ENCODE results near the gene TMEM141.

DNA sequence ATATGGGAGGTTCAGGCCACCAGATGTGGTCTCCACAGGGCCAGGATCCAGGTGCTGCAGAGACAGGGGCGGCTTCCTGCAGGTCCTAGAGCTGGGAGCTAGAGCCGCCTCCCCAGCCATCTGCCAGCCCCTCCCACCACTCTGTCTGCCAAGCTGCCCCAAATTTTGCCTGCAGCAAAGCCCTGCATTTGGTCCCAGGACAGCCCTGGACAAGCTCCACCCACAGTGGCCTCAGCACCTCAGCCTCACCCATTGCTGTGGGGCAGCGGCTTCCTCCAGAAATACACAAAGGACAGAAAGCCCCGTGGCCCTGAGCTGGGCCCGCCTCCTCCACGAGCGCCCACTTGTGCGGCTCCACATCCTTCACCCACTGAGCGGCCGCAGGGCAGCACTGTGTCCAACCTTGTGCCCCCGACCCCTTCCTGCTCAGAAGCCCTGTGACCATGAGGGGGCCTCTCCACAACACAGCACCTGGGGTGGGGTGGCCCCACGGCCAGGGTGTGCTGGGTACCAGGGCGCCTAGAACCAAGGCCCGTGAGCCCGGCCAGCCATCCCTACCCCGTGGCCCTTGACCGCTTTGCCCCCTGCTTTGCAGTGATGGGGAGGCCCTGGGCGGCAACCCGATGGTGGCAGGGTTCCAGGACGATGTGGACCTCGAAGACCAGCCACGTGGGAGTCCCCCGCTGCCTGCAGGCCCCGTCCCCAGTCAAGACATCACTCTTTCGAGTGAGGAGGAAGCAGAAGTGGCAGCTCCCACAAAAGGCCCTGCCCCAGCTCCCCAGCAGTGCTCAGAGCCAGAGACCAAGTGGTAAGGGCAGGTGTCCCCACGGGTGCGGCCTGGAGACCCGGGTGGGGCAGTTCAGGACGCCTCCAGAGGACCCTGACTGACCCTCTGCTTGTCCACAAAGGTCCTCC, 47.4 kb downstream of the TMEM141 start:
- no peak for TF ChIP-seq POLR2A (IDR thresholded peaks at IDR 0.05)
- no peak for TF ChIP-seq EP300 (IDR thresholded peaks at IDR 0.05)
- TF ChIP-seq, protein P1, sequence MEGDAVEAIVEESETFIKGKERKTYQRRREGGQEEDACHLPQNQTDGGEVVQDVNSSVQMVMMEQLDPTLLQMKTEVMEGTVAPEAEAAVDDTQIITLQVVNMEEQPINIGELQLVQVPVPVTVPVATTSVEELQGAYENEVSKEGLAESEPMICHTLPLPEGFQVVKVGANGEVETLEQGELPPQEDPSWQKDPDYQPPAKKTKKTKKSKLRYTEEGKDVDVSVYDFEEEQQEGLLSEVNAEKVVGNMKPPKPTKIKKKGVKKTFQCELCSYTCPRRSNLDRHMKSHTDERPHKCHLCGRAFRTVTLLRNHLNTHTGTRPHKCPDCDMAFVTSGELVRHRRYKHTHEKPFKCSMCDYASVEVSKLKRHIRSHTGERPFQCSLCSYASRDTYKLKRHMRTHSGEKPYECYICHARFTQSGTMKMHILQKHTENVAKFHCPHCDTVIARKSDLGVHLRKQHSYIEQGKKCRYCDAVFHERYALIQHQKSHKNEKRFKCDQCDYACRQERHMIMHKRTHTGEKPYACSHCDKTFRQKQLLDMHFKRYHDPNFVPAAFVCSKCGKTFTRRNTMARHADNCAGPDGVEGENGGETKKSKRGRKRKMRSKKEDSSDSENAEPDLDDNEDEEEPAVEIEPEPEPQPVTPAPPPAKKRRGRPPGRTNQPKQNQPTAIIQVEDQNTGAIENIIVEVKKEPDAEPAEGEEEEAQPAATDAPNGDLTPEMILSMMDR (IDR thresholded peaks at IDR 0.05), result no peak

All from suprapubic skin (tissue), 3 donors.